Right lobe of liver (tissue), 4 donors: Measurements from ENCODE around the gene YTHDF2.
"Not testable (repeated sequence)": the region's sequence is repeated elsewhere in the genome, so short reads cannot be mapped to it uniquely, and the experiment has no call there.

Experiments used
- CTCF ChIP-seq, 4 donors: fragments of 200-600 bp in 3 of 4; fragments of 450-650 bp in 1 of 4; IDR thresholded peaks; one replicate each; pipeline versions ENCODE4 v1.5.1 to v1.8.0; 2016 to 2022; ENCODE audit warnings: antibody characterized with exemption in 4 of 4, mild to moderate bottlenecking in 2 of 4
- POLR2A ChIP-seq: fragments of 450-650 bp; IDR thresholded peaks from one replicate; pipeline ENCODE4 v1.6.1; 2017; ENCODE audit warnings: antibody characterized with exemption, mild to moderate bottlenecking
- donor health status: DM: no; HTN: no; CAD: no.
- donor health status: DM: no; HTN: no; CAD: no.
- donor health status: DM: no; HTN: yes; CAD: no.

GRCh38 chr1:28791929-28792328, 55.2 kb downstream of the YTHDF2 start:
- TF ChIP-seq CTCF (IDR thresholded peaks at IDR 0.05); POLR2A: not testable (repeated sequence)
